SH-SY5Y (cell line): ENCODE results near the gene MRPL11.

Experiments used
- GATA2 ChIP-seq: IDR thresholded peaks from 2 replicates; pipeline ENCODE4 v1.6.1; 2011; ENCODE audit warnings: mild to moderate bottlenecking, low read depth, low read length
- GATA3 ChIP-seq: IDR thresholded peaks from 2 replicates; pipeline ENCODE4 v1.6.1; 2011; ENCODE audit warnings: low read depth, mild to moderate bottlenecking, low read length, moderate library complexity

GRCh38 chr11:66417000-66417399, 21.6 kb downstream of the MRPL11 start:
- TF ChIP-seq GATA3 (no peak), GATA2 (no peak)
